WTC11 (cell line): ENCODE measurements around the gene ABCC9. TPM values are rescaled to one million over a fixed set of nuclear protein-coding genes. Genes with fewer than 3 reads are reported as not detected.

Source experiments
- ATAC-seq: fragments of 200-7000 bp; cut with Tn5 transposase; 2 replicates; pipeline ENCODE4 v1.10.0; 2021; ENCODE audit warnings: mild to moderate bottlenecking, moderate library complexity
- CTCF ChIA-PET: fragments of 300-600 bp; sonication (Branson Sonifier 250); formaldehyde crosslinking; loops from one replicate; lab custom pipeline; 2021; ENCODE audit warnings: antibody characterized with exemption; lab: Charles Lee
- POLR2A ChIA-PET: fragments of 350-600 bp; sonication (Branson Sonifier 250); formaldehyde crosslinking; loops from one replicate; lab custom pipeline; 2021; ENCODE audit warnings: antibody characterized with exemption; lab: Charles Lee
- DNase-seq: peaks from one replicate; pipeline ENCODE4 v3.0.0; 2021; ENCODE audit warnings: low spot score
- H3K27ac Mint-ChIP-seq: 2 replicates; pipeline ENCODE4 v1.8.0; 2021; ENCODE audit warnings: mixed read lengths
- H3K27me3 Mint-ChIP-seq: 2 replicates; pipeline ENCODE4 v1.8.0; 2021; ENCODE audit warnings: low read depth, mild to moderate bottlenecking, moderate library complexity, mixed read lengths
- H3K36me3 Mint-ChIP-seq: 2 replicates; pipeline ENCODE4 v1.8.0; 2021; ENCODE audit warnings: mixed read lengths
- H3K4me1 Mint-ChIP-seq: 2 replicates; pipeline ENCODE4 v1.8.0; 2022; ENCODE audit warnings: mixed read lengths
- H3K4me3 Mint-ChIP-seq: 2 replicates; pipeline ENCODE4 v1.8.0; 2021; ENCODE audit warnings: mild to moderate bottlenecking, moderate library complexity, mixed read lengths
- H3K9me3 Mint-ChIP-seq: 2 replicates; pipeline ENCODE4 v1.8.0; 2021; ENCODE audit warnings: mixed read lengths
- ESRRA ChIP-seq: sonication (generic); formaldehyde crosslinking; IDR thresholded peaks from 2 replicates; pipeline ENCODE4 v1.8.1; 2022; ENCODE audit warnings: mild to moderate bottlenecking, missing genetic modification reagents, borderline replicate concordance
- FOXJ3 ChIP-seq: sonication (generic); formaldehyde crosslinking; IDR thresholded peaks from 2 replicates; pipeline ENCODE4 v1.9.0; 2021; ENCODE audit warnings: missing genetic modification reagents, mild to moderate bottlenecking, borderline replicate concordance
- FOXK1 ChIP-seq: sonication (generic); formaldehyde crosslinking; IDR thresholded peaks from 2 replicates; pipeline ENCODE4 v1.8.0; 2022; ENCODE audit warnings: mild to moderate bottlenecking, moderate library complexity, missing genetic modification reagents
- GTF2I ChIP-seq: fragments of 250-450 bp; sonication (Bioruptor Pico); conservative IDR thresholded peaks from 2 replicates; pipeline ENCODE4 v1.4.0; 2021; ENCODE audit warnings: mild to moderate bottlenecking
- IRF2 ChIP-seq: sonication (generic); formaldehyde crosslinking; IDR thresholded peaks from 2 replicates; pipeline ENCODE4 v1.8.0; 2022; ENCODE audit warnings: low read depth, missing genetic modification reagents, borderline replicate concordance
- JUN ChIP-seq: sonication (generic); formaldehyde crosslinking; IDR thresholded peaks from 2 replicates; pipeline ENCODE4 v1.8.0; 2023; ENCODE audit warnings: mild to moderate bottlenecking, missing genetic modification reagents
- NFYB ChIP-seq: sonication (generic); formaldehyde crosslinking; conservative IDR thresholded peaks from 2 replicates; pipeline ENCODE4 v1.8.0; 2022; ENCODE audit warnings: low read depth, missing genetic modification reagents
- NR2C2 ChIP-seq: sonication (generic); formaldehyde crosslinking; IDR thresholded peaks from 2 replicates; pipeline ENCODE4 v1.8.0; 2022; ENCODE audit warnings: mild to moderate bottlenecking, missing genetic modification reagents
- OVOL2 ChIP-seq: fragments of 250-450 bp; sonication (Bioruptor Pico); IDR thresholded peaks from 2 replicates; pipeline ENCODE4 v1.9.0; 2021; ENCODE audit warnings: mild to moderate bottlenecking, borderline replicate concordance
- SMAD3 ChIP-seq: sonication (generic); formaldehyde crosslinking; IDR thresholded peaks from 2 replicates; pipeline ENCODE4 v1.8.0; 2022; ENCODE audit warnings: missing genetic modification reagents, mild to moderate bottlenecking, borderline replicate concordance
- SMAD4 ChIP-seq: sonication (generic); formaldehyde crosslinking; IDR thresholded peaks from 2 replicates; pipeline ENCODE4 v1.8.0; 2022; ENCODE audit warnings: mild to moderate bottlenecking, missing genetic modification reagents
- SOX15 ChIP-seq: fragments of 250-450 bp; sonication (Bioruptor Pico); IDR thresholded peaks from 2 replicates; pipeline ENCODE4 v1.9.0; 2021; ENCODE audit warnings: mild to moderate bottlenecking
- TEAD4 ChIP-seq: sonication (generic); formaldehyde crosslinking; IDR thresholded peaks from 2 replicates; pipeline ENCODE4 v1.8.0; 2022; ENCODE audit warnings: mild to moderate bottlenecking, missing genetic modification reagents
- ZNF396 ChIP-seq: fragments of 250-450 bp; sonication (Bioruptor Pico); IDR thresholded peaks from 2 replicates; pipeline ENCODE4 v1.8.0; 2021; ENCODE audit warnings: mild to moderate bottlenecking, moderate library complexity, borderline replicate concordance
- total RNA-seq: library from RNA; stranded (reverse); gene quantifications from 3 replicates; pipeline ENCODE4 v1.2.3, GENCODE V29; 2021
- TF ChIP-seq, protein P1 (sequence below): sonication (generic); formaldehyde crosslinking; IDR thresholded peaks from 2 replicates; pipeline ENCODE4 v1.8.1; 2023; ENCODE audit warnings: mild to moderate bottlenecking, missing genetic modification reagents, moderate library complexity
- TF ChIP-seq, protein P2 (sequence below): sonication (generic); formaldehyde crosslinking; IDR thresholded peaks from 2 replicates; pipeline ENCODE4 v1.8.0; 2022; ENCODE audit warnings: mild to moderate bottlenecking, missing genetic modification reagents
- TF ChIP-seq, protein P3 (sequence below): sonication (generic); formaldehyde crosslinking; IDR thresholded peaks from 2 replicates; pipeline ENCODE4 v1.8.0; 2022; ENCODE audit warnings: mild to moderate bottlenecking, missing genetic modification reagents
- TF ChIP-seq, protein P4 (sequence below): sonication (generic); formaldehyde crosslinking; IDR thresholded peaks from 2 replicates; pipeline ENCODE4 v1.8.1; 2023; ENCODE audit warnings: mild to moderate bottlenecking, missing genetic modification reagents, borderline replicate concordance

The ABCC9 gene
- total RNA-seq, 1 experiment from 2014 or later = 0.04 TPM

DNA sequence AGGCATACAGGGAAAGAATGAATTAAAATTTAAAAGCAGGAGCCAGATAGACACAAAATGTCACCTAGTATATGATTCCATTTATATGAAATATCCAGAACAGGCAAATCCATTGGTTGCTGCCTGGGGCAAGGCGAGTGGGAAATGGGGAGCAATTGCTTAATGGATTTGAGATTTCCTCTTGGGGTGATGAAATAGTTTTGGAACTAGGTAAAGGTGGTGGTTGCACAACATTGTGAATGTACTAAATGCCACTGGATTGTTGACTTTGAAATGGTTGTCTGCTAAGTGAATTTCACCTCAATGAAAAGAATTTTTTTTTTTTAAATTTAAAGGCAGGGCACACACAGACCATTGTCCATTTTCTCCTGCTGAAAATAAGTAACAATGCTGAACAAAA lies 61.9 kb downstream of the ABCC9 start (continued):
- TF ChIP-seq, protein P1, sequence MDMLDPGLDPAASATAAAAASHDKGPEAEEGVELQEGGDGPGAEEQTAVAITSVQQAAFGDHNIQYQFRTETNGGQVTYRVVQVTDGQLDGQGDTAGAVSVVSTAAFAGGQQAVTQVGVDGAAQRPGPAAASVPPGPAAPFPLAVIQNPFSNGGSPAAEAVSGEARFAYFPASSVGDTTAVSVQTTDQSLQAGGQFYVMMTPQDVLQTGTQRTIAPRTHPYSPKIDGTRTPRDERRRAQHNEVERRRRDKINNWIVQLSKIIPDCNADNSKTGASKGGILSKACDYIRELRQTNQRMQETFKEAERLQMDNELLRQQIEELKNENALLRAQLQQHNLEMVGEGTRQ (CRISPR knock-in tag) = no peak
- no peak for TF ChIP-seq OVOL2
- no peak for TF ChIP-seq SMAD3 (CRISPR knock-in tag)
- TF ChIP-seq, protein P2, sequence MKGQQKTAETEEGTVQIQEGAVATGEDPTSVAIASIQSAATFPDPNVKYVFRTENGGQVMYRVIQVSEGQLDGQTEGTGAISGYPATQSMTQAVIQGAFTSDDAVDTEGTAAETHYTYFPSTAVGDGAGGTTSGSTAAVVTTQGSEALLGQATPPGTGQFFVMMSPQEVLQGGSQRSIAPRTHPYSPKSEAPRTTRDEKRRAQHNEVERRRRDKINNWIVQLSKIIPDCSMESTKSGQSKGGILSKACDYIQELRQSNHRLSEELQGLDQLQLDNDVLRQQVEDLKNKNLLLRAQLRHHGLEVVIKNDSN (CRISPR knock-in tag) = no peak
- TF ChIP-seq, protein P3, sequence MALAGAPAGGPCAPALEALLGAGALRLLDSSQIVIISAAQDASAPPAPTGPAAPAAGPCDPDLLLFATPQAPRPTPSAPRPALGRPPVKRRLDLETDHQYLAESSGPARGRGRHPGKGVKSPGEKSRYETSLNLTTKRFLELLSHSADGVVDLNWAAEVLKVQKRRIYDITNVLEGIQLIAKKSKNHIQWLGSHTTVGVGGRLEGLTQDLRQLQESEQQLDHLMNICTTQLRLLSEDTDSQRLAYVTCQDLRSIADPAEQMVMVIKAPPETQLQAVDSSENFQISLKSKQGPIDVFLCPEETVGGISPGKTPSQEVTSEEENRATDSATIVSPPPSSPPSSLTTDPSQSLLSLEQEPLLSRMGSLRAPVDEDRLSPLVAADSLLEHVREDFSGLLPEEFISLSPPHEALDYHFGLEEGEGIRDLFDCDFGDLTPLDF (CRISPR knock-in tag) = no peak

DNA sequence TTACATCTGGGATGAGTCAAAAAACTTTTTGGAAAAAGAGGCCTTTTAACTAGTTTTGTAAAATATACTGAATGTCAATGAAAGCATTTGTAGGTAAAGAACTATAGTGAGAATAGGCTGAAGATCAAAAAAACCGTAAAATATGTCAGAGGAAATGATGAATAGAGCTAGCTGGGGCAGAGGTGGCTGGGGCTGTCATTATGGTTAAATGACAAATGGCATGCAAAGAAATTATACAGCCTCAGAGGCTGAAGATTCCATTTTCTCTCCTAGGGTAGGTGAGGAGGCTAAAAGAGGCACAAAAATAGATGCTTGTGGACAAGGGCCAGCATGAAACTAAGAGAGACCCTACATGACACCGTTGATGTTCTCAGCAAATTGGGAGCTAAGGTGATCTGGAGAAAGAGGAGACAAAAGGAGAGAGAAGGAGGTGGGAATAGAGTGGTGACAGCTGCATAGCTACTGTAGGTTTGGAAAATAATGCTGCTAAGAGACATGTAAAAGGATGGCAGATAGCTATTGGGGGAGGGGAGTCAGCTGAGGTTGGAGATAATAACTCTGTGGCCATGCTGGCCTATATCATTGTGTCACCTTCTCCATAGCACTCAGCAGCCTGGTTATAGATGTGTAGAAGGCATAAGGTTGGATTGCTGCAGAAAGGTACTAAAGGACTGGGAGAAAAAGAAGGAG lies 63.8 kb downstream of the ABCC9 start:
- ATAC-seq (no peak), DNase-seq (no peak)
- ChIA-PET CTCF (no interaction called here), POLR2A (no interaction called here)
- no peak overlapping the region for H3K4me3 Mint-ChIP-seq
- H3K9me3 Mint-ChIP-seq = peaks cover 16% of the 10 kb centered on the region
- no peak for TF ChIP-seq JUN (CRISPR knock-in tag)
- no peak for TF ChIP-seq SMAD4 (CRISPR knock-in tag)
- no peak for TF ChIP-seq NFYB (CRISPR knock-in tag)
- no peak for TF ChIP-seq FOXJ3 (CRISPR knock-in tag)
- no peak for TF ChIP-seq SOX15 (CRISPR knock-in tag)
- no peak for TF ChIP-seq IRF2 (CRISPR knock-in tag)
- TF ChIP-seq, protein P4, sequence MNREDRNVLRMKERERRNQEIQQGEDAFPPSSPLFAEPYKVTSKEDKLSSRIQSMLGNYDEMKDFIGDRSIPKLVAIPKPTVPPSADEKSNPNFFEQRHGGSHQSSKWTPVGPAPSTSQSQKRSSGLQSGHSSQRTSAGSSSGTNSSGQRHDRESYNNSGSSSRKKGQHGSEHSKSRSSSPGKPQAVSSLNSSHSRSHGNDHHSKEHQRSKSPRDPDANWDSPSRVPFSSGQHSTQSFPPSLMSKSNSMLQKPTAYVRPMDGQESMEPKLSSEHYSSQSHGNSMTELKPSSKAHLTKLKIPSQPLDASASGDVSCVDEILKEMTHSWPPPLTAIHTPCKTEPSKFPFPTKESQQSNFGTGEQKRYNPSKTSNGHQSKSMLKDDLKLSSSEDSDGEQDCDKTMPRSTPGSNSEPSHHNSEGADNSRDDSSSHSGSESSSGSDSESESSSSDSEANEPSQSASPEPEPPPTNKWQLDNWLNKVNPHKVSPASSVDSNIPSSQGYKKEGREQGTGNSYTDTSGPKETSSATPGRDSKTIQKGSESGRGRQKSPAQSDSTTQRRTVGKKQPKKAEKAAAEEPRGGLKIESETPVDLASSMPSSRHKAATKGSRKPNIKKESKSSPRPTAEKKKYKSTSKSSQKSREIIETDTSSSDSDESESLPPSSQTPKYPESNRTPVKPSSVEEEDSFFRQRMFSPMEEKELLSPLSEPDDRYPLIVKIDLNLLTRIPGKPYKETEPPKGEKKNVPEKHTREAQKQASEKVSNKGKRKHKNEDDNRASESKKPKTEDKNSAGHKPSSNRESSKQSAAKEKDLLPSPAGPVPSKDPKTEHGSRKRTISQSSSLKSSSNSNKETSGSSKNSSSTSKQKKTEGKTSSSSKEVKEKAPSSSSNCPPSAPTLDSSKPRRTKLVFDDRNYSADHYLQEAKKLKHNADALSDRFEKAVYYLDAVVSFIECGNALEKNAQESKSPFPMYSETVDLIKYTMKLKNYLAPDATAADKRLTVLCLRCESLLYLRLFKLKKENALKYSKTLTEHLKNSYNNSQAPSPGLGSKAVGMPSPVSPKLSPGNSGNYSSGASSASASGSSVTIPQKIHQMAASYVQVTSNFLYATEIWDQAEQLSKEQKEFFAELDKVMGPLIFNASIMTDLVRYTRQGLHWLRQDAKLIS (CRISPR knock-in tag) = no peak
- no peak for TF ChIP-seq NR2C2 (CRISPR knock-in tag)
- no peak for TF ChIP-seq TEAD4
- no peak for TF ChIP-seq ESRRA
- TF ChIP-seq, protein P1 (CRISPR knock-in tag) = no peak
- no peak for TF ChIP-seq FOXK1 (CRISPR knock-in tag)
- no peaks in the 10 kb centered on the region for H3K4me1 Mint-ChIP-seq
- H3K27ac Mint-ChIP-seq = no peak overlapping the region
- no peaks in the 10 kb centered on the region for H3K27me3 Mint-ChIP-seq
- H3K36me3 Mint-ChIP-seq = no peaks in the 10 kb centered on the region

DNA sequence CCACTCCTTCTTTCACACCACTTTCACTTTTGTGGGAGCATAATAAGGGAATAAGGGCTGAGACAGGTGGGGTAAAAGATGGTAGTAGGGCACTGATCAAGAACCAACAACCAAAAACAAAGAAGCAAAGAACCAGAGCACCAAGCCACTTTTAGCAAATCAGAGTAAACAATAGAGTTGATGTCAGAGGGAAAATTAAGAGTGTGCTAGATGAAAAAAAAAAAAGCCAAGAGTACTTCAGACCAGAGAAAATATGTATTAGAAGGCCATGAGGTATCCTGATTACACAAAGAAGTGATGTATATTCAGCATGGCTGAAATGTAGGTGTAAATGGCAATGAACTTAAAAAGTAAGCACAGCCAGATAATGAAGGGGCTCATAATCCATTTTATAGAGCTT lies 75.4 kb downstream of the ABCC9 start:
- H3K27ac Mint-ChIP-seq = no peak overlapping the region; the same call in 1 of the 2 replicates
- H3K9me3 Mint-ChIP-seq = peaks cover 8% of the 10 kb centered on the region
- ATAC-seq (no peak), DNase-seq (no peak)
- ChIA-PET POLR2A (no interaction called here), CTCF (no interaction called here)
- no peak overlapping the region for H3K4me3 Mint-ChIP-seq
- no peaks in the 10 kb centered on the region for H3K4me1 Mint-ChIP-seq
- 0 out of 2 replicates have a peak, but pooled peaks cover 4% of the 10 kb centered on the region for H3K36me3 Mint-ChIP-seq
- TF ChIP-seq, protein P4 (CRISPR knock-in tag) = no peak
- no peak for TF ChIP-seq OVOL2
- no peak for TF ChIP-seq NFYB (CRISPR knock-in tag)
- no peak for TF ChIP-seq ZNF396 (CRISPR knock-in tag)
- no peak for TF ChIP-seq GTF2I (CRISPR knock-in tag)
- no peaks in the 10 kb centered on the region for H3K27me3 Mint-ChIP-seq
